Choroid plexus epithelial cell (primary cell): ENCODE measurements around the gene MAMDC2.

Experiments used
- DNase-seq: peaks from one replicate; pipeline ENCODE4 v3.0.0-alpha.2; 2010; ENCODE audit warnings: low read depth
- H3K4me3 ChIP-seq: 2 replicates; pipeline ENCODE4 v1.5.1; 2011; ENCODE audit warnings: low read depth, mild to moderate bottlenecking, control low read depth, low read length, moderate library complexity
- CTCF ChIP-seq: conservative IDR thresholded peaks from 2 replicates; pipeline ENCODE4 v1.5.1; 2011; ENCODE audit warnings: low read depth, mild to moderate bottlenecking, control low read depth, inconsistent platforms, low read length, moderate library complexity

The MAMDC2 gene

GRCh38 chr9:70156729-70157128 is 113.1 kb downstream of the MAMDC2 start:
- DNase-seq: no peak
- no peak overlapping the region for H3K4me3 ChIP-seq
- TF ChIP-seq CTCF: no peak

- H3K4me3 ChIP-seq: no peak overlapping the region
- no peak for DNase-seq
- no peak for TF ChIP-seq CTCF
Observed at GRCh38 chr9:70159630-70160029, 116.0 kb downstream of the MAMDC2 start.

DNA sequence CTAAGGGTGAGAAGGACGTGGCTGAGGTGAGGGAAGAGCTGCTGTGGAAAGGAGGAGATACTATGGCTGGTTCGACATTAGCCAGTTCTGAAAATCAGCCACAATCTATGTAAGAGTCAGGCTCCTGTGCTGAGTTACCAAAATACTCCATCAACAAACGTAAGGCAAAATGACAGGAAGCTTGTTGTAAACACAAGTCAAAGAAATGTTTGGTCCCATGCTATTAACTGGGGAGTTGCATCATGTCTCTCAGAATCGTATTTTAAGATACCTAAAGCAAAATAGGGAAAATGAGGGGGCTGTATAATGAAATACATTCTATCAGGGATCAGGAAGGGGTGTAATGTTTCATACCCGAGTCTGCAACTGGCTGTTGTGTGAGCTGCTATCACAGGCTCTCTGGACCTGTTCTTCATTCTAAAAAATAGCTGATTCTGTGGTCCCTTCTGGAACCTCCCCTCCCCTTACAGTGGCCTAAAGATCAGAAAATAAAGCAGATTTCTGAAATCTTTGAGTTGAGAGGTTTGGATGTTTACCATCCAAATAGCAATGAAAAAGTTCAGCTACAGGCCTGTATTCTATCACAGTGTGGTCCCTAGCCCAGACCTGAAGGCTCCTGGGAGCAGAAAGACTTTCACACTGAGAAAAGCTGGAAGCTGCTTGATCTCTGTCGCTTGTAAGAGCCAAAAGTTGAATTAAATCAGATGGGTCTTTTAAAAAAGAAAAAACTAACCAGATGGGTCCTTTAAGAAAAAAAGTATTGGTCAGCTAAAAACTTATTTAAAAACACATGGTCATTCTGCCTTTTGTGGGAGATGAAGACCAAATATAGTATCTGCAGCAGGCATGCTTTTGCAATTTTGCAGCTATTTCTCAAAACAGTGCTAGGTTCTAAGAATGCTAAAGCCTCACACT is 117.3 kb downstream of the MAMDC2 start:
- no peak for TF ChIP-seq CTCF
- no peak for DNase-seq
- H3K4me3 ChIP-seq: no peak overlapping the region

- H3K4me3 ChIP-seq: no peak overlapping the region
- no peak for TF ChIP-seq CTCF
- DNase-seq: no peak
Observed at GRCh38 chr9:70165006-70165602, 121.5 kb downstream of the MAMDC2 start.

- no peak overlapping the region for H3K4me3 ChIP-seq
- TF ChIP-seq CTCF: no peak
- no peak for DNase-seq
Observed at GRCh38 chr9:70168521-70168920, 124.9 kb downstream of the MAMDC2 start.

- TF ChIP-seq CTCF: no peak
- DNase-seq: no peak
Observed at GRCh38 chr9:70169222-70169621, 125.6 kb downstream of the MAMDC2 start.

More at GRCh38 chr9:70169222-70169621, 125.6 kb downstream of the MAMDC2 start:
- H3K4me3 ChIP-seq: no peak overlapping the region
